A673 (cell line): ENCODE results near the gene VEGFB. TPM values are rescaled to one million over a fixed set of nuclear protein-coding genes. Genes with fewer than 3 reads are reported as not detected.

Experiments used
- BruUV-seq: library from RNA; stranded (reverse); fragments of 400-500 nt; replicated peaks from 2 replicates; lab custom pipeline; 2021; lab: Mats Ljungman, UMichigan
- CTCF ChIA-PET: fragments of 300-600 bp; sonication (Branson Sonifier 250); formaldehyde crosslinking; loops from one replicate; lab custom pipeline; 2022; ENCODE audit warnings: antibody characterized with exemption; lab: Charles Lee
- POLR2A ChIA-PET: fragments of 300-600 bp; sonication (Branson Sonifier 250); formaldehyde crosslinking; loops from one replicate; lab custom pipeline; 2022; ENCODE audit warnings: antibody characterized with exemption; ENCODE audit not compliant: low non-redundant PET; lab: Charles Lee
- DNase-seq: peaks from one replicate; pipeline ENCODE4 v3.0.0-alpha.2; 2015; ENCODE audit warnings: low spot score
- H3K27ac ChIP-seq: fragments of 200-600 bp; sonication (generic); 2 replicates; pipeline ENCODE4 v1.5.1; 2016; ENCODE audit warnings: mixed run types, low read depth, mild to moderate bottlenecking, mixed read lengths, antibody characterized with exemption, low read length; ENCODE audit not compliant: poor library complexity, severe bottlenecking
- H3K27me3 ChIP-seq: fragments of 200-600 bp; sonication (generic); replicated peaks from 2 replicates; pipeline ENCODE4 v1.6.1; 2017; ENCODE audit warnings: mixed run types, low read depth, mild to moderate bottlenecking, mixed read lengths, antibody characterized with exemption, low read length; ENCODE audit not compliant: insufficient read depth, poor library complexity
- H3K36me3 ChIP-seq: fragments of 200-600 bp; sonication (generic); 2 replicates; pipeline ENCODE4 v1.6.1; 2016; ENCODE audit warnings: mixed run types, mild to moderate bottlenecking, mixed read lengths, antibody characterized with exemption, low read length; ENCODE audit not compliant: insufficient read depth, poor library complexity, severe bottlenecking
- H3K4me1 ChIP-seq: fragments of 200-600 bp; sonication (generic); 2 replicates; pipeline ENCODE4 v1.6.1; 2017; ENCODE audit warnings: mixed run types, mild to moderate bottlenecking, mixed read lengths, antibody characterized with exemption, low read length; ENCODE audit not compliant: insufficient read depth, poor library complexity, severe bottlenecking
- H3K4me3 ChIP-seq: fragments of 200-600 bp; sonication (generic); 2 replicates; pipeline ENCODE4 v1.5.1; 2016; ENCODE audit warnings: low read depth, mixed run types, mild to moderate bottlenecking, mixed read lengths, low read length; ENCODE audit not compliant: poor library complexity, severe bottlenecking
- H3K9me3 ChIP-seq: fragments of 200-600 bp; sonication (generic); 2 replicates; pipeline ENCODE4 v1.6.1; 2016; ENCODE audit warnings: mixed run types, low read depth, mild to moderate bottlenecking, mixed read lengths, antibody characterized with exemption, low read length; ENCODE audit not compliant: poor library complexity, severe bottlenecking
- CTCF ChIP-seq: fragments of 300-800, 200-600 bp; sonication (generic); conservative IDR thresholded peaks from 2 replicates; pipeline ENCODE4 v1.5.1; 2017; ENCODE audit warnings: low read depth, mild to moderate bottlenecking, antibody characterized with exemption, low read length, moderate library complexity, mixed read lengths
- EZH2 ChIP-seq: fragments of 200-600 bp; sonication (generic); IDR thresholded peaks from 2 replicates; pipeline ENCODE4 v1.6.1; 2017; ENCODE audit warnings: borderline replicate concordance, low read depth, mild to moderate bottlenecking, mixed read lengths, antibody characterized with exemption, low read length; ENCODE audit not compliant: poor library complexity, severe bottlenecking
- intact Hi-C: fragments of 100-400 bp; cut with micrococcal nuclease; formaldehyde crosslinking; loops from one replicate; pipeline ENCODE4 v1.10.0; 2022; ENCODE audit not compliant: unreplicated experiment
- total RNA-seq: library from RNA; stranded (reverse); gene quantifications from 2 replicates; pipeline ENCODE4 v1.2.3, GENCODE V29; 2021

Gene VEGFB
- total RNA-seq, 1 experiment from 2014 or later: 93.3 TPM

- no peak for DNase-seq
- no peaks in the 10 kb centered on the region for H3K27me3 ChIP-seq
- H3K27ac ChIP-seq: no peak overlapping the region
- no TSS peak for BruUV-seq
- H3K36me3 ChIP-seq: peaks cover 46% of the 10 kb centered on the region
- no peak overlapping the region for H3K4me3 ChIP-seq
- peaks cover 7% of the 10 kb centered on the region for H3K4me1 ChIP-seq
- H3K9me3 ChIP-seq: no peaks in the 10 kb centered on the region
- TF ChIP-seq EZH2 (no peak), CTCF (no peak)
- intact Hi-C loops: no loop called here
- ChIA-PET POLR2A (no interaction called here), CTCF (no interaction called here)
These were observed 13.6 kb upstream of the VEGFB start for GRCh38 chr11:64220798-64221197.

- no TSS peak for BruUV-seq
- CTCF ChIA-PET: no interaction called here
- intact Hi-C loops: no loop called here
These were observed 11.8 kb upstream of the VEGFB start for GRCh38 chr11:64222651-64223000.

GRCh38 chr11:64223001-64223651 is 11.3 kb upstream of the VEGFB start:
- intact Hi-C loops: no loop called here
- no TSS peak for BruUV-seq
- ChIA-PET POLR2A (no interaction called here), CTCF (no interaction called here)
- Histone ChIP-seq H3K4me3 (no peak overlapping the region), H3K36me3 (peaks cover 46% of the 10 kb centered on the region), H3K9me3 (no peaks in the 10 kb centered on the region), H3K27me3 (no peaks in the 10 kb centered on the region), H3K27ac (peak overlapping the region; percentile 1), H3K4me1 (peaks cover 15% of the 10 kb centered on the region)
- DNase-seq: no peak
- TF ChIP-seq EZH2: no peak
- TF ChIP-seq CTCF: no peak

More at GRCh38 chr11:64222651-64223000, 11.8 kb upstream of the VEGFB start:
- no peaks in the 10 kb centered on the region for H3K9me3 ChIP-seq
- H3K27ac ChIP-seq: peak overlapping the region; percentile 1
- no peak for DNase-seq
- no peak overlapping the region for H3K4me3 ChIP-seq
- POLR2A ChIA-PET: no interaction called here
- TF ChIP-seq EZH2 (no peak), CTCF (no peak)
- no peaks in the 10 kb centered on the region for H3K27me3 ChIP-seq
- H3K4me1 ChIP-seq: peaks cover 15% of the 10 kb centered on the region
- peaks cover 46% of the 10 kb centered on the region for H3K36me3 ChIP-seq
